HG03432 (cell line): Measurements from ENCODE around the gene FAM234B.
"Not testable (repeated sequence)": the region's sequence is repeated elsewhere in the genome, so short reads cannot be mapped to it uniquely, and the experiment has no call there.

Experiments
- ATAC-seq: cut with Tn5 transposase; IDR thresholded peaks from one replicate; pipeline ENCODE4 v1.9.1; 2021; ENCODE audit warnings: mild to moderate bottlenecking, moderate library complexity; ENCODE audit not compliant: unreplicated experiment

The FAM234B gene

GRCh38 chr12:13053617-13054016, 9.4 kb downstream of the FAM234B start:
- not testable (repeated sequence) for ATAC-seq

- ATAC-seq = no peak
These were observed 16.4 kb downstream of the FAM234B start for GRCh38 chr12:13060581-13060980.

- no peak for ATAC-seq
These were observed 17.2 kb downstream of the FAM234B start for GRCh38 chr12:13061377-13061776.

GRCh38 chr12:13062669-13063068, 18.5 kb downstream of the FAM234B start:
- ATAC-seq = no peak

GRCh38 chr12:13066014-13066413, 21.8 kb downstream of the FAM234B start:
- ATAC-seq = no peak

- no peak for ATAC-seq
These were observed 22.3 kb downstream of the FAM234B start for GRCh38 chr12:13066459-13066858.

DNA sequence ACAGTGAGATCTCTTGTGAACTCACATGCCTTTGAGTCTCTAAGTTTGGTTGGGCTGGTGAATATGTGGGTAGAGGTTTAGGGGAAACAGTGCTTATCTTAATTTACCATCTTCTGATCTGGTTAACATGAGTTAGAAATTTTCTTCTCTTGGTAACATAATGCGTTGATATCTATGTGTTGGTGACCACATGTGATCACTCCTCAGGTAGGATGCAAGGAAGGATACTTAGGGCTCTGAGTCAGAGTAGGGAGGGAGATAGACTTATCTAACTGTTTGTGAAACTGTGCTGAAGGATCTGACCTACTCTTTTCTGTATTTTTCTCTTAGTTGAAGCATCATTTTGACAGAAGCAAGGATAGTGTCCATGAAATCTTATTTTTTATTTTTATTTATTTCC, 23.1 kb downstream of the FAM234B start:
- no peak for ATAC-seq

DNA sequence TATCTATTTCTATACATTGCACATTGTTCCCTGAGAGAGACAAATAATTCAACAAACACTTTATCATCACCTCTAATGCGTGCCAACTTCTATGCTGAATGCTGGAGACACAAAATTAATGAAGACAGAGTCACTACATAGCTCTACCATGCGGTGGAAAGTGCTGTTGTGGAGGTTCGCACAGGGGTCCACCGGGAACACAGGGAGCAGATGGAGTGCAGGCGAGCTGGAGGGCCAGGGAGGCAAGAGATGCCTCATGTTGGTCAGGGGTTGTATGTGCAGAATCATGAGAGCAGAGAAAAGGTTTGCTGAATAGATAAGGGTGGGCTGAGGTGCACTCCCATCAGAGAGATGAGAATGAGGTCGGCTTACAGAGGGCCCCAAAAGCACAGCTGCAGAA, 25.2 kb downstream of the FAM234B start:
- no peak for ATAC-seq

GRCh38 chr12:13071305-13072280, 27.4 kb downstream of the FAM234B start:
- ATAC-seq = no peak

GRCh38 chr12:13073173-13073572, 29.0 kb downstream of the FAM234B start:
- no peak for ATAC-seq

DNA sequence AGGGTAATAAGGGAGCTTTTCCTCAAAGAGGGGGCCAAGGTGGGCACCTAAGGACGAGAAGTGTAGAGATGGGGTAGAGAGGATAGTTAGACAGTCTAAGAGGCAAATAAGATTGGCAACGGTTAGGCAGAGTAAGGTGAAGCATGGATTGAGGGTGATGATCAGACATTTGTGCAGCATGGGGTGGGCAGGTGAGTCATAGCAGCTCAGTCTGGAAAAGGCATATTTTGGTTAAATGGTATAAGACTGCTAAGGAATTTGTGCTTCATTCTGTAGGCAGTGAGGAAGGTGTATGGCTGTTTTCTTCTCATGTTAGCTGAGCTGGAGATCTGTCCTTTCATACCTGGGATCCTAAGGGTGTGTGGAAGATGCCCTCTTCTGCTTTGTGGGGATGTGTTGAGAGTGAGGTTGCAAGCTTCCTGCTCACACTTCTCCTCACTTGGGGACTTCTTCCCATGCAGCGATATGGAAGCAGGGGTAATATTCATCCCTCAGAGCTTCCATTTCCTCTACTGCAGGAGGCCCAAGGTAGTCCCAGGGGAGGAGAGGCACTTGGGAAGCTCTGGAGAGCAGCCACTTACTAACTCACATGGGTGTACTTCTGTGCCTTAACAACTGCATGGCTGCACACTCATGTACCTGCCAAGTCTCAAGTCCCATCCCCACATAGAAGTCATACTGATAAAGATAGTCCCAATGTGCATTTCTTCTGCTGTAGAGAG, 30.4 kb downstream of the FAM234B start:
- no peak for ATAC-seq

- ATAC-seq = no peak
These were observed 30.9 kb downstream of the FAM234B start for GRCh38 chr12:13075118-13075480.

DNA sequence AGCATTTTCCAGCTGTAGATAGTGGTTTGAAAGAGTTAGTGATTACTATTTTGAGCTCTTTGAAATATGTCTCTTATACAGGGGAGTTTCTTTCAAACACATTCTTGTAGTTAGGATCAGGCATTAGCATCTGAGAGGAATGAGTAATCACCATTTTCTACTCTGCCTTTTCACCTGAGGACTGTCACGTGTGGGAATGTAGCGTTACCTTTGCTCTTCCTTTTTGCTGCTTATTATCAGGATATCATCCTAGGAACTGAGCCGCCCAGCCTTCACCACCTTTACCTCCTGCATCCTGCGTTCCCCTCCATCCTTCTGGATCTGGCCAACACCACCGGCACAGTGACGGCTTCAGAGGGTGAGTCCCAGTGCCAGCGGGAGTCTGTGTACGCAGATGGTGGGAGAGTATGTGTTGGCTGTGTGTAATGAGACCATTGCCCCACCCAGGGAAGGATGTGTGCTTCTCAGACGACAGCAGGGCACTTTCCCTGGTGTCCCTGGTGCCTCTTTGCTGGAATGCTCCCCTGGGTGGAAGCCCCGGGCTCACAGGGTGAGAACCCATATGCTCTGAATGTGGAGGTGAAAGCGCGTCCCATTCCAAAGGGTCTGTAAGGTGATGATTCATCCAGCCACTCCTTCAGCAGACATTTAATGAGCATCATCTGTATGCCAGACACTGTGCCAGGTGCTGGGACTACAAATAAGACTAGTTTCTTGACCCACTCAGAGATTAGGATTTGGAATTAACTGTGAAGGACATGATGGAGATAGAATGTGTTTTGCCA, 31.8 kb downstream of the FAM234B start:
- no peak for ATAC-seq

GRCh38 chr12:13079440-13079906, 35.3 kb downstream of the FAM234B start:
- ATAC-seq = no peak

DNA sequence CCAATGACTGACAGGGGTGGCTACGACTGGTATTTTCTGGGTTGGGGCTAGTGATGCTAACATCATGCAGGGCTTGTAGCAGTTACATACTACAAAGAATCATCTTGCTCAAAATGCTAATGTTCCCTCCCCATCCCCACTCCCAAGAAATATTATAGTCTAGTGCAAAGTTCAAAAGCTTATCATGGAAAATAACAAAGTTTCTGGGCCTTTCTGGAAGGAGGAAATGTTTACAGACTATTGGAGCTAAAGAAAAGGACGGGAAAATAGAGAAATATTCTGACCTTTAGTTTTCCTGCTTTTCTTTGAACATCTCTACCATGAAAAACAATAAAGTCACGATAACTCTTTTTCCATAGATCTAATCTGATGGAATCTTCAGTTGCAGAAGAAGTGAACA, 36.1 kb downstream of the FAM234B start:
- no peak for ATAC-seq

- ATAC-seq = no peak
These were observed 38.7 kb downstream of the FAM234B start for GRCh38 chr12:13082861-13083260.

DNA sequence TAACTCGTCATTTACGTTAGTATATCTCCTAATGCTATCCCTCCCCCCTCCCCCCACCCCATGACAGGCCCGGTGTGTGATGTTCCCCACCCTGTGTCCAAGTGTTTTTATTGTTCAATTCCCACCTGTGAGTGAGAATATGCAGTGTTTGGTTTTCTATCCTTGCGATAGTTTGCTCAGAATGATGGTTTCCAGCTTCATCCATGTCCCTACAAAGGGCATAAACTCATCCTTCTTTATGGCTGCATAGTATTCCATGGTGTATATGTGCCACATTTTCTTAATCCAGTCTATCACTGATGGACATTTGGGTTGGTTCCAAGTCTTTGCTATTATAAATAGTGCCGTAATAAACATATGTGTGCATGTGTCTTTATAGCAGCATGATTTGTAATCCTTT, 39.5 kb downstream of the FAM234B start:
- ATAC-seq = not testable (repeated sequence)

DNA sequence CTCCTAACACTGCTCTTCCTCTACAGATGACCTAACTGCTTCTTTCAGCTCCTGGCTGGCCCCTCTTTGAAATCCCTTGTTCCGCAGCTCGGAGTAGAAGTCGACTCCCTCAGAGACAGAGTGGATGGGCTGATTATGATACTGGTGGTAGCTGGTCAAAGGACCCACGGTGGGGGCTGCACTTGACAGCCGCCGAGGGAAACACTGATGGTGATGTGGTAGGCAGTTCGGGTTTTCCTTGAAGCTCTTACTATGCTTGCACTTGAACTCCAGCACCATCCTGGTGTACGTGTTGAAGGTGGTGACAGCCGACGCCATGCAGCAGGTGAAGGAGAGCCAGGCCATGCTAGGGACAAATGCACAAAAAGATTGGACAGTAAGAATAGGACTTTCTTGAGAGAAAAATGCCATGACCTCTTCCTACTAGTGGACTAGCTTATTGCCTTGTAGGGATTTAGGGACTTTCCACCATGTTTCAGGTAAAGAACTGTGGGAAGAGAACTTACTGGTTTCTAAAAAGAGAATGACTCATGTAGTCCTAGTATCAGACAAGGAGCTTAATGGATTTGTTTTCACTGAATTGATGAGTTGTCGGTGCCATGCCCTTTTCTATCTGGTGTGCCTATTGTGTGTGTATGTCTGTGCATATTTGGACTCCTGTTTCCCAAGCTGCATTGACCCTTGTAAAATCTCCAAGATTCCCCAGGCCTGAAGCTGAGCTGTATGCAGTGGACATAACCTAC, 40.9 kb downstream of the FAM234B start:
- no peak for ATAC-seq

- no peak for ATAC-seq
These were observed 41.9 kb downstream of the FAM234B start for GRCh38 chr12:13085968-13086686.

GRCh38 chr12:13087766-13088165, 43.6 kb downstream of the FAM234B start:
- ATAC-seq = no peak
